Tibial artery (tissue), 4 donors: ENCODE data around the gene DNM3.

Source experiments
- DNase-seq, 2 donors: peaks; one replicate each; pipeline ENCODE4 v3.0.0-alpha.2; 2019
- H3K27ac ChIP-seq, 2 donors: fragments of 200-600 bp; sonication (generic) in 1 of 2; 1 replicate in 1 of 2; 2 replicates in 1 of 2; pipeline ENCODE4 v1.5.1; 2018 to 2019; ENCODE audit warnings: mild to moderate bottlenecking in 1 of 2
- H3K27me3 ChIP-seq, 2 donors: fragments of 200-600 bp; sonication (generic) in 1 of 2; one replicate each; pipeline versions ENCODE4 v1.5.1 to v1.6.0; 2016 to 2019
- H3K36me3 ChIP-seq, 3 donors: fragments of 200-600 bp; sonication (generic) in 2 of 3; one replicate each; pipeline ENCODE4 v1.5.1; 2016 to 2019; ENCODE audit warnings: mild to moderate bottlenecking in 2 of 3
- H3K4me1 ChIP-seq, 4 donors: fragments of 200-600 bp; sonication (generic) in 2 of 4; 1 replicate in 3 of 4; 2 replicates in 1 of 4; pipeline ENCODE4 v1.5.1; 2016 to 2019
- H3K4me3 ChIP-seq, 2 donors: fragments of 200-600 bp; sonication (generic) in 1 of 2; 1 replicate in 1 of 2; 2 replicates in 1 of 2; pipeline ENCODE4 v1.5.1; 2018 to 2019; ENCODE audit warnings: mild to moderate bottlenecking in 2 of 2
- H3K9me3 ChIP-seq, 3 donors: fragments of 200-600 bp; sonication (generic) in 1 of 3; one replicate each; pipeline ENCODE4 v1.5.1; 2016 to 2019
- CTCF ChIP-seq, 2 experiments: fragments of 200-600 bp in 1 of 2; fragments of 450-650 bp in 1 of 2; IDR thresholded peaks; one replicate each; pipeline ENCODE4 v1.5.1; 2017 to 2019; ENCODE audit warnings: antibody characterized with exemption in 2 of 2, mild to moderate bottlenecking in 1 of 2, moderate library complexity in 1 of 2
- intact Hi-C: fragments of 100-400 bp; cut with DNase I; formaldehyde crosslinking; loops from one replicate; pipeline ENCODE4 v1.15.0; 2023; ENCODE audit warnings: low total_unique reads

Gene DNM3

GRCh38 chr1:172345077-172345476 lies 503.8 kb downstream of the DNM3 start:
- no peak for DNase-seq
- Histone ChIP-seq H3K4me3 (no peak overlapping the region), H3K27me3 (no peaks in the 10 kb centered on the region), H3K36me3 (no peaks in the 10 kb centered on the region), H3K27ac (no peak overlapping the region), H3K9me3 (peaks cover 0 to 6% (median 0%) of the 10 kb centered on the region in 3 donors), H3K4me1 (peaks cover 0 to 18% (median 13%) of the 10 kb centered on the region in 4 donors)
- intact Hi-C loops = loop anchor here (10.0 kb wide), 1 partner anchor 50 kb away; no protein-coding TSS in a partner anchor
- no peak for TF ChIP-seq CTCF (IDR thresholded peaks at IDR 0.05)

GRCh38 chr1:172347416-172347815 lies 506.1 kb downstream of the DNM3 start:
- Histone ChIP-seq H3K27ac (no peak overlapping the region), H3K4me1 (peaks cover 0 to 36% (median 18%) of the 10 kb centered on the region in 4 donors), H3K36me3 (no peaks in the 10 kb centered on the region), H3K4me3 (no peak overlapping the region), H3K27me3 (no peaks in the 10 kb centered on the region), H3K9me3 (peaks cover 0 to 6% (median 0%) of the 10 kb centered on the region in 3 donors)
- intact Hi-C loops = loop anchor here (10.0 kb wide), 1 partner anchor 47 kb away; no protein-coding TSS in a partner anchor
- no peak for DNase-seq
- TF ChIP-seq CTCF (IDR thresholded peaks at IDR 0.05) = no peak

GRCh38 chr1:172350856-172351255 lies 509.6 kb downstream of the DNM3 start:
- H3K27me3 ChIP-seq = no peaks in the 10 kb centered on the region
- no peak overlapping the region for H3K4me3 ChIP-seq

GRCh38 chr1:172351346-172351745 lies 510.0 kb downstream of the DNM3 start:
- Histone ChIP-seq H3K27ac (peak overlapping the region in 1 of 2 donors; percentile 1), H3K27me3 (no peaks in the 10 kb centered on the region), H3K36me3 (no peaks in the 10 kb centered on the region), H3K4me1 (peaks cover 0 to 20% (median 5%) of the 10 kb centered on the region in 4 donors), H3K9me3 (peaks cover 0 to 6% (median 0%) of the 10 kb centered on the region in 3 donors), H3K4me3 (no peak overlapping the region)
- no peak for DNase-seq
- intact Hi-C loops = no loop called here
- no peak for TF ChIP-seq CTCF (IDR thresholded peaks at IDR 0.05)

More at GRCh38 chr1:172350856-172351255, 509.6 kb downstream of the DNM3 start:
- Histone ChIP-seq H3K9me3 (peaks cover 0 to 6% (median 0%) of the 10 kb centered on the region in 3 donors), H3K36me3 (no peaks in the 10 kb centered on the region), H3K4me1 (peaks cover 0 to 20% (median 5%) of the 10 kb centered on the region in 4 donors), H3K27ac (no peak overlapping the region)
- DNase-seq = no peak
- intact Hi-C loops = no loop called here
- TF ChIP-seq CTCF (IDR thresholded peaks at IDR 0.05) = no peak

- peaks cover 0 to 22% (median 5%) of the 10 kb centered on the region in 4 donors for H3K4me1 ChIP-seq
- intact Hi-C loops = no loop called here
- H3K27me3 ChIP-seq = no peaks in the 10 kb centered on the region
- no peak for DNase-seq
- H3K4me3 ChIP-seq = no peak overlapping the region
- peaks cover 0 to 6% (median 0%) of the 10 kb centered on the region in 3 donors for H3K9me3 ChIP-seq
- H3K27ac ChIP-seq = peak overlapping the region; percentile 1 to 14
- no peak for TF ChIP-seq CTCF (IDR thresholded peaks at IDR 0.05)
- H3K36me3 ChIP-seq = no peaks in the 10 kb centered on the region
These were observed 510.5 kb downstream of the DNM3 start for GRCh38 chr1:172351754-172352161.
